Activated T-cell treated with anti-CD3 and anti-CD28 coated beads for 48 hours (primary cell): ENCODE measurements around the gene NXPE1.
"Not testable (repeated sequence)": the region's sequence is repeated elsewhere in the genome, so short reads cannot be mapped to it uniquely, and the experiment has no call there.

Experiments
- DNase-seq: peaks from one replicate; pipeline ENCODE4 v3.0.0-alpha.2; 2020; ENCODE audit warnings: low read depth

Gene NXPE1

DNA sequence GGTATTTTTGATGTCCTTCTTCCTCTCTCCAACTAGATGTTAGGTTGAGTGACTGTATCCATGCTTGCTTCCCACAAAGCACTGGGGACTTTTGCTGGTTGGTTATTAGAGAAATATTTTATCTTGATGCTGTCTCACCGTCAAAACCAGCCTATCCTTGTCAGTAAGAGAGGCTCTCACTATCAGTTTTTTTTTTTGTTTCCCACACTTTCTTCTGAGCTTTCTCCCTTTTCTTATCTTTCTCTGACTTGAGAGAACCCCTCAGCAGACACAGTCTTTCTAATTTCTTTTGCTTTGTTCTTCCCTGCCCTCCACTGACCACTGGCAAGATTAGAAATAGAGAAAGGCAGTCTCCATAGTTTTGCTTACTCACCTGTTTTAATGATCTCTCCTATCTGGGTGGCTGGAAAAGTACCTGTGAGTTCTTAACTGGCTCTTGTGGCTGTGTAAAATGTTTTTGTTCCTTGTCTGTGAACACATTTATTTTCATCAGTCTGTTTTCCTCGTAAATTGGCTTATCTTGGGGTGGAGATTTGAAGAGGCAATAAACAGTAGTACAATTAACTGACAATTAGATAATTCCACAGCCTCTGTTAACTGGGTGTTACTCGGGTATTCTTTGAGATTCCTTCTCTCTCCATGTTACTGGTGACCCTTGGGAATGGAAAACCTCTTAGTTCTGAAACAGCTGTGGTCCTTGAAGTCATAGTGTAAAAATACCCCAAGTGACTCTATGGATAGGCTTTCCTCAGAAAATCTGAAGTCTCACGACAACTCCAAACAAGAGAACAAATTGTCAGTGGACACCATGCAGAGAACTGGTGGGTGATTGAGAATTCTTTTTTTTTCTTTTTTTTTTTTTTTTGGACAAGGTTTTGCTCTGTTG lies at the start of gene NXPE1:
TSS of gene NXPE1 (minus strand) at position 457 of the 886 bp plus-strand sequence. CDS start 8,680 bp downstream, outside the sequence.
- no peak for DNase-seq

DNA sequence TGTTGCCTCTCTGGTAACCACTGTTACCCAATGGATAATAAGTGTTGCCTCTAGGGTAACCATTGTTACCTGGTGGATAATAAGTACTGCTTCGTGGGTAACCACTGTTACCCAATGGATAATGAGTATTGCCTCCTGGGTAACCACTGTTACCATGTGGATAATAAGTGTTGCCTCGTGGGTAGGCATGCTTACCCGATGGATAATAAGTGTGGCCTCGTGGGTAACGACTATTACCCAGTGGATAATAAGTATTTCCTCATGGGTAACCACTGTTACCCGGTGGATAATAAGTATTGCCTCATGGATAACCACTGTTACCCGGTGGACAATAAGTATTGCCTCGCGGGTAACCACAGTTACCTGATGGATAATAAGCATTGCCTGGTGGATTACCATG lies 49.7 kb upstream of the NXPE1 start:
- no peak for DNase-seq

DNA sequence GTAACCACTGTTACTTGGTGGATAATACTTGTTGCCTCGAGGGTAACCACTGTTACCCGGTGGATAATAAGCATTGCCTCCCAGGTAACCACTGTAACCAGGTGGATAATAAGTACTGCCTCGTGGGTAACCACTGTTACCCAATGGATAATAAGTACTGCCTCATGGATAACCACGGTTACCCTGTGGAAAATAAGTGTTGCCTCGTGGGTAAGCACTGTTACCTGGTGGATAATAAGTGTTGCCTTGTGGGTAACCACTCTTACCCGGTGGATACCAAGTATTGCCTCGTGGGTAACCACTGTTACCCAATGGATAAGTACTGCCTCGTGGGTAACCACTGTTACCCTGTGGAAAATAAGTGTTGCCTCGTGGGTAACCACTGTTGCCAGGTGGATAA lies 48.9 kb upstream of the NXPE1 start:
- DNase-seq = not testable (repeated sequence)

DNA sequence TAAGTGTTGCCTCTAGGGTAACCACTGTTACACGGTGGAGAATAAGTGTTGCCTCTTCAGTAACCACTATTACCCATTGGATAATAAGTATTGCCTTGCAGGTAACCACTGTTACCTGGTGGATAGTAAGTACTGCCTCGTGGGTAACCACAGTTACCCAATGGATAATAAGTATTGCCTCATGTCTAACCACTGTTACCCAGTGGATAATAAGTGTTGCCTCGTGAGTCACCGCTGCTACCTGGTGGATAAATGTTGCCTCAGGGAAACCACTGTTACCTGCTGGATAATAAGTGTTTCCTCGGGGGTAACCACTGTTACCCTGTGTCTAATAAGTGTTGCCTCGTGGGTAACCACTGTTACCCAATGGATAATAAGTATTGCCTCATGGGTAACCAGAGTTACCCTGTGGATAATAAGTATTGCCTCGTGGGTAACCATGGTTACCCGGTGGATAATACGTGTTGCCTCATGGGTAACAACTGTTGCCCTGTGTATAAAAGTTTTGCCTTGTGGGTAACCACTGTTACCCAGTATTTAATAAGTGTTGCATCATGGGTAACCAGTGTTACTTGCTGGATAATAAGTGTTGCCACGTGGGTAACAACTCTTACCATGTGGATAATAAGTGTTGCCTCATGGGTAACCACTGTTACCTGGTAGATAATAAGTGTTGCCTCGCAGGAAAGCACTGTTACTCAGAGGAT lies 48.2 kb upstream of the NXPE1 start:
- no peak for DNase-seq

DNA sequence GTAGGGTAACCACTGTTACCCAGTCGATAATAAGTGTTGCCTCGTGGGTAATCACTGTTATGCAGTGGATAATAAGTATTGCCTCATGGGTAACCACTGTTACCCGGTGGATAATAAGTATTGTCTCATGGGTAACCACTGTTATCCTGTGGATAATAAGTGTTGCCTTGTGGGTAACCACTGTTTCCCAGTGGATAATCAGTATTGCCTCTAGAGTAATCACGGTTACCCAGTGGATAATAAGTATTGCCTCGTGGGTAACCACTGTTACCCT lies 47.1 kb upstream of the NXPE1 start:
- not testable (repeated sequence) for DNase-seq

DNA sequence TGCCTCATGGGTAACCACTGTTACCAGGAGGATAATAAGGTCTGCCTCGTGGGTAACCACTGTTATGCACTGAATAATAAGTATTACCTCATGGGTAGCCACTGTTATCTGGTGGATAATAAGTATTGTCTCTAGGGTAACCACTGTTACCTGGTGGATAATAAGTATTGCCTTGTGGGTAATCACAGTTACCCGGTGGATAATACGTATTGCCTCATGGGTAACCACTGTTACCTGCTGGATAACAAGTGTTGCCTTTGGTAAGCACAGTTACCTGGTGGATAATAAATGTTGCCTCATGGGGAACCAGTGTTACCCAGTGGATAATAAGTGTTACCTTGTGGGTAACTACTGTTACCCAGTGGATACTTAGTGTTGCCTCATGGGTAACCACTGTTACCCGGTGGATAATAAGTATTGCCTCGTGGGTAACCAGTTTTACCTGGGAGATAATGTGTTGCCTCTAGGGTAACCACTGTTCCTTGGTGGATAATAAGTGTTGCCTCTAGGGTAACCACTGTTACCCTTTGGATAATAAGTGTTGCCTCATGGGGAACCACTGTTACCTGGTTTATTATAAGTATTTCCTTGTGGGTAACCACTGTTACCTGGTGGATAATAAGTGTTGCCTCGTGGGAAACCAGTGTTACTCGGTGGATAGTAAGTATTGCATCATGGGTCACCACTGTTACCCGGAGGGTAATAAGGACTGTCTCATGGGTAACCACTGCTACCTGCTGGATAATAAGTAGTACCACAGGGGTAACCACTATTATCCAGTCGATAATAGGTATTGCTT lies 46.5 kb upstream of the NXPE1 start:
- DNase-seq = no peak

DNA sequence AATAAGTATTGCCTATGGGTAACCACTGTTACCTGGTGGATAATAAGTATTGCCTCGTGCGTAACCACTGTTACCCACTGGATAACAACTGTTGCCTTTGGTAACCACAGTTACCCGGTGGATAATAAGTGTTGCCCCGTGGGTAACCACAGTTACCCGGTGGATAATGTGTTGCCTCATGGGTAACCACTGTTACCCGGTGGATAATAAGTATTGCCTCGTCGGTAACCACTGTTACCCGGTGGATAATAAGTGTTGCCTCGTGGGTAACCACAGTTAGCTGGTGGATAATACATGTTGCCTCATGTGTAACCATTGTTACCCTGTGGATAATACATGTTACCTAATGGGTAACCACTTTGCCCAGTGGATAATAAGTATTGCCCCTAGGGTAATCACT lies 45.7 kb upstream of the NXPE1 start:
- DNase-seq = no peak

DNA sequence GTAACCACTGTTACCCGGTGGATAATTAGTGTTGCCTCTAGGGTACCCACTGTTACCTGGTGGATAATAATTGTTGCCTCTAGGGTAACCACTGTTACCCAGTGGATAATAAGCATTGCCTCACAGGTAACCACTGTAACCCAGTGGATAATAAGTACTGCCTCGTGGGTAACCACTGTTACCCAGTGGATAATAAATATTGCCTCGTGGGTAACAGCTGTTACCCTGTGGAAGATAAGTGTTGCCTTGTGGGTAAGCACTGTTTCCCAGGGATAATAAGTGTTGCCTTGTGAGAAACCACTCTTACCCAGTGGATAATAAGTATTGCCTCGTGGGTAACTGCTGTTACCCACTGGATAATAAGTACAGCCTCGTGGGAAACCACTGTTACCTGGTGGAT lies 45.2 kb upstream of the NXPE1 start:
- no peak for DNase-seq

DNA sequence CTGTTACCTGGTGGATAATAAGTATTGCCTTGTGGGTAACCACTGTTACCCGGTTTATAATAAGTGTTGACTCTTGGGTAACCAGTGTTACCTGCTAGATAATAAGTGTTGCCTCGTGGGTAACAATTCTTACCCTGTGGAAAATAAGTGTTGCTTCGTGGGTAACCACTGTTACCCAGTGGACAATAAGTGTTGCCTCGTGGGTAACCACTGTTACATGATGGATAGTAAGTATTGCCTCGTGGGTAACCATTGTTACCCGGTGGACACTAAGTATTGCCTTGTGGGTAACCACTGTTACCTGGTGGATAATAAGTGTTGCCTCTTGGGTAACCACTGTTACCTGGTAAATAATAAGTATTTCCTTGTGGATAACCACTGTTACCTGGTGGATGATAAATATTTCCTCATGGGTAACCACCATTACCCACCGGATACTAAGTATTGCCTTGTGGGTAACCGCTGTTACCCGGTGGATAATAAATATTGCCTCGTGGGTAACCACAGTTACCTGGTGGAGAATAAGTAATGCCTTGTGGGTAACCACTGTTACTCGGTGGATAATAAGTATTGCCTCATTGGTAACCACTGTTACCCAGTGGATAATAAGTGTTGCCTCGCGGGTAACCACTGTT lies 44.6 kb upstream of the NXPE1 start:
- DNase-seq = no peak

DNA sequence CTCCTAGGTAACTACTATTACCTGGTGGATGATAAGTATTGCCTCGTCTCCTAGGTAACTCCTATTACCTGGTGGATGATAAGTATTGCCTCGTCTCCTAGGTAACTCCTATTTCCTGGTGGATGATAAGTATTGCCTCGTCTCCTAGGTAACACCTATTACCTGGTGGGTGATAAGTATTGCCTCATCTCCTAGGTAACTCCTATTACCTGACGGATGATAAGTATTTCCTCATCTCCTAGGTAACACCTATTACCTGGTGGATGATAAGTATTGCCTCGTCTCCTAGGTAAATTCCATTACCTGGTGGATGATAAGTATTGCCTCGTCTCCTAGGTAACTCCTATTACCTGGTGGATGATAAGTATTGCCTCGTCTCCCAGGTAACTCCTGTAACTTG lies 43.5 kb upstream of the NXPE1 start:
- DNase-seq = not testable (repeated sequence)

DNA sequence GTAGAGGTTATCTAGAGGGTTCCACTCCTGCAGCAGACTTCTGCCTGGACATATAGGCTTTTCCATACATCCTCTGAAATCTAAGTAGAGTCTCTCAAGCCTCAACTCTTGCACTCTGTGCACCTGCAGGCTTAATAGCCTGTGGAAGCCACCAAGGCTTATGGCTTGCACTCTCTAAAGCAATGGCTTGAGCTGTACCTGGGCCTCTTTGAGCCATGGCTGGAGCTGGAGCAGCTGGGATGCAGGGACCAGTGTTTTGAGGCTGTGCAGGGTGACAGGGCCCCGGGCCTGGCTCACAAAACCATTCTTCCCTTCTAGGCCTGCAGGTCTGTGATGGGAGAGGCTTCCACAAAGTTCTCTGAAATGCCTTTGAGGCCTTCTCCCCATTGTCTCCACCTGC lies 38.8 kb upstream of the NXPE1 start:
- DNase-seq = no peak

DNA sequence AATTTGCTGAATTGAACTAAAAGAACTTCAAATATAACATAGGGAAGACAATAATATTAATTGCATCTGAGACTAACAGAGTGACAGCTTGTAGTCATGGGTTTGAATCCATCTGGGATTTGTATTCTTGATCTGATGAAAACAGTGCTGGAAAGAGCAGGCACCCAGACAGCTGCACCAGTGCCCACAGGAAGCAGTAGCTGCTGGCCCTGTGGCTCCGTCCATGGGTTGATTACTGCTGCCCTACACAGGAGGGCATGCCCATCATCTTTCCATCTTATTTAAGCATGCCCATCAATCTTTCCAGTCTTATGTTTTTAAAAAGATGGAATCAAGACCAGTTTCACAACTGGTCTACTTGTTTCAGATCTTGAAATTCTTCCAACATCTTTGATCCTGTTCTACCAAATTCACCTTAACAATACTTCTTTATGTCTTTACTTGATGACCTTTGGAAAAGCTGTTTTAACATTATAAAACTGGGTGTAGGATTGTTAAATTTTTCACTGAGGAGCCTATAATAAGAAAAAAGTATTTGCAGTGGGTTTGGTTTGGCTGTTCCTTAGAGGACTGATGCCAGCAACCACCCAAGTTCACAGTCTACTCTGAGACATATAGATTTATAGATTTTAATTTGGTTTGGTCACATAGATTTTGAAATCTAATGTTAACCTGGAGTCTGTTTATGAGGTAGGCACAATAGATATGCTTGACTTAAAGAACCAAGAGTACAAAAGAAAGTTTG lies 36.7 kb upstream of the NXPE1 start:
- no peak for DNase-seq

DNA sequence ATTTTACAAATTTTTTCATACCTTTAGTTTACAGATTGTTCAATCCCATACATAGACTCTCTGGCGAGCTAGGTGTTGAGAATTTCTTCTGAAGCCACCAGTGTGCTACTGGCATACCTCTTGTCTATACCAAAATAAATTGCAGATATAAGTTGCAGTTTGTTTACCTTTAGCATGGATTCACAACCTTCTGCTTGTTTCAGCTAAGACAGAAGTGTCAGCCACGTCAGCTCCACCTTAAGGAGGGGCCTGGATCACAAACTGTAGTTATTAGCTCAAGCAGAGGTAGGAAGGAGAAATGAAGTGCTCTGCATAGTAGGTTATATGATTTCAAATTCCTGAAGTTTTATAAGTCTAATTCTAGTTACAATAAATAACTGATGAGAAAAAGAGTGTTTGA lies 35.9 kb upstream of the NXPE1 start, which contains the start of gene NXPE4:
TSS of gene NXPE4 (minus strand) at position 216 of the 400 bp plus-strand sequence. CDS start 1,027 bp downstream, outside the sequence.
- no peak for DNase-seq

DNA sequence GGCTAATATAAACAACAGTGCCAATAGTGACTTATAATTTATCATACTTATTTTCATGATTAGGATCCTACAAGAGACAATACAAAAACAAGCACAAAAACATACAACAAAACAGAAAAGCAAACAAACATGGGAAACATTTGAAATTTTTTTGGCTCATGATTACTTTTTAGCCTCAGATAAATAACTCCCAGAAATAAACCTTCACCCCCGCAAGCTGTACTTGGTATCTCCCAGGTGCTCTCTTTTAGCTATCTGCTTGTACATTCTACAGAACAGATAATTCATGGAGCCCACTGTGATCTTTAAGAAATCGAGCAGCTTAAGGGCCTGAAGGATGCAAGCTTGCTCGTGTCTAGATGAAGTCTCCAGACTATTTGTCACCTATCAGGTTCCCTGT lies 35.0 kb upstream of the NXPE1 start:
- DNase-seq = no peak

DNA sequence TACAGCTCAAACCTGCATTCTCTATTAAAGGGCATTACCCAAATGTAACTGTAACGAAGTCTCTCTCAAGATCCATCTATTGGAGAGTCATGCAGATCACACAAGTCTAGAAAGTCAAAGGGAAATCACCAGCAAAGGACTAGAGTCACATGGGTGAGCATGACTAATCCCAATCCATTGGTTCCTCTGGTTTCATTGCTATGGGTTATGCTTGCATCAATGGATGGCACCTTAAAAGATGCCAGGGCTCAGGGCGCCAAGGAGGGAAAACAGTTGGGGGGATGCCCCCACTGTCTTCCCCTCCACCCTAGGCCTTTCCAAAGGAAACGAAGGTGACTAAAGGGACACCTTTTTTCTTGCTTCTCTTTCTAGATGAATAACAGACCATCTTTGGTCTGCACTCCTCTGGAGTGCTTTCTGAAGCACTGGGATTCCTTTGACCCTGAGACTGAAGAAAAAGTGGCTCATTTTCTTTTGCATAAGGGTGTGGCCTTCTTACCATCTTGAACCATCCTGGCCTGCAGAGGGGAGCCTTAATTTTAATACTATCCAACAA lies 27.8 kb upstream of the NXPE1 start:
- no peak for DNase-seq

DNA sequence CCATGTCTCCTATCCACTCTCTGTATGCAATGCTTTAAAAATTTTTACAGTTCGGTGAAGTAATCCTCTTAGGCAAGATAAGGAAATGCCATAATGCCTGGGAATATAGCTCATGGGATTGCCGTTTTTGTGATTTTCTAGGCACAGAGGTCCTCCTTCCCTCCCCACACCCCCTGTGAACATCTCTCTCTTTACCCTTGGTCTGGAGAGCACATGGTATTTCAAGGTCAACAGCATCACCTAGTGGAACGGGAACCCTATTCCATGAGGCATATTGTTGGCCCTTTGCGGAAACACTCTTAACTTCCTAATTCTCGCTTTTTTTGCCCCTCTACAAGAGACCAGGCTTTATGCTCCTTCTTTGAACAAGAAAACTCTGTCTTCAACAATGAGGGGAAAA lies 27.1 kb upstream of the NXPE1 start:
- no peak for DNase-seq

DNA sequence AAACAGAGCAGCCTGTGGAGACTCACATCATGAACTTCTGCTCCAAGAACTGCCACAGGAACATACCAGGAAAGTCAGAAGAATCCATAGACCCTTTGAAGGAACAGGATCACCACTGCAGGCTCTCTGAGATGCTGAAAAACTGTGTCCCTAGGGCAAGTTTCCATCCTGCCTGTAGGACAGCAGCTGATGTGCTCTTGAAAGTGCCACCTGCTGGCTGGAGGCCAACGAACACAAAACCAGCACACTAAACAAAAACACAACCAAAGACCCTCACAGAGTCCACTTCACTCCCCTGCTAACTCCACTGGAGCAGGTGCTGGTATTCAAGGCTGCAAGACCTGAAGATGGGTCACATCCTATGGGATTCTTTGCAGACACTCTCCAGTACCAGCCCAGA lies 12.0 kb upstream of the NXPE1 start:
- no peak for DNase-seq

DNA sequence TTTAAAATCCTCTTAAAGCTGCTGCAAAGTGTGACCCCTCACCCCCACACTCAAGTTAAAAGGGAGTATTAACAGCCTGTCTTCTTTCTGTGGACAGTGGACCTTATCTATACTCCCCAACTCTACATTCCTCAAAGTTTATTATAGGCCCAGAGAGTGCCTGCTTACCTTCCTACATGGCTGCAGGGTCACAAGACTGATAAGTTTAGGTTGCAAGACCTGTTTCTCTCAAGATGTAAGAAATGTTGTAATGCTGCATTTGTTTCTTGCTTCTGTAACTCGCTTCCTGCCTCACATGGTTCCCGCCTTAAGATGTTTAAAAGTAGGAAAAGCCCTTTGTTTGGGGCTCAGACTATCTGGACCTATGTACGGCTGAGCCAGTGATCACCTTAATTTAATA lies 10.1 kb upstream of the NXPE1 start:
- no peak for DNase-seq

DNA sequence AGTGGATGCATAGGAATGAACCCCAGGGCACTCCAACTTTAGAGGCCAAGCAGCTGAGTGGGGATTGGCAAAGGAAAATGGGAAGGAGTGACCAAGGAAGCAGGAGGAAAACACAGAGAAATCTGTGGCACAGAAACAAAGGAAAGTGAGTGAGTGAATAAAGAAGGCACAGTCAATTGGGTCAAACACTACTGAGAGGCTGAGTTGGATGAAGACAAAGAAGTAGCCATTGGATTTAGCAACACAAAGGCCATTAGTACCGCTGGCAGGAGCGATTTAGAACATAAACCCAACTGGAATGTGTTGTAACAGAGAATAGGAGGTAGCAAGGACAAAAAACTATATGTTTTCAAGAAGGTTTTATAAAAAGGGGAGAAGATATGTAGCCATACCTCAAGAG lies 6.6 kb upstream of the NXPE1 start:
- DNase-seq = no peak

DNA sequence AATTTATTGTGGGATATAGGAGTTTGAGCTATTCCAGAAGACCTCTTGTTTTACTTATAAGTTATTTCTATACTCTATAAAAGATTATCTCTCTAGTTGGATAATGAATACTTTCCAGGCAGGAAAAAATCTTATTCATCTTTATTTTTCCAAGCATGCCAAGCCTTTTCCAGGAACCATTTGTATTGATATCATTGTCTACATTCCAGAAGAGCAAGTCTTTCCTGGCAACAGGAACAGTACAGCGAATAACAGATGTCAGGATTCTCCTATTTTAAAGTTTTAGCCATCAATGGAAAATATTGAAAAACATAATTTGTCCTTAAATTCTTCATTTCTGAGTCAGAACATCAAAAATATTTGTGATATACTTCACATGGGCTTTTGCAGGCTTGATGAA lies 5.2 kb upstream of the NXPE1 start:
- no peak for DNase-seq

DNA sequence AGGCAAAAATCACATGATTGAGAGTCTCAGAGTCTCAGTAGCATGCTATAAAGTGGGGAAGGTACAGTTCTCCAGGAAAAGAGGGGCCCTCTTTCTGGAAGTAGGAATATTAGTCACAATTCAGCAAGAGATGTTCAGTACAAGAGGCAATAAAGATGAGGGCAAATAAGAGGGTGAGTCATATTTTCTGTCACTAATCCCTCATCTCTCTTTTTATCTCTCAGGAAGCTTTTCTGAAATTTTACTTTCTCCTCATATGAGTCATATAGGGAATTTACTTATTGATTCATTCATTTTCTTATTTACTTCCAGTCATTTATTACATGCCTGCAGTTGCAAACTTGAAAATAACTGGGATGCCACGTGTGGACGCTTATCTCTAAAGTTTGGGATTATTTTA lies 3.4 kb upstream of the NXPE1 start:
- DNase-seq = no peak
